Lung (tissue), 12 donors: ENCODE results near the gene ENO3. TPM values are rescaled to one million over a fixed set of nuclear protein-coding genes. Genes with fewer than 3 reads are reported as not detected.

Source experiments
- ATAC-seq: fragments of 200-7000 bp; cut with Tn5 transposase; one replicate; pipeline ENCODE4 v1.9.1; 2020; ENCODE audit warnings: moderate number of reproducible peaks; ENCODE audit not compliant: insufficient read depth, low FRiP score
- DNase-seq, 3 donors: peaks; one replicate each; pipeline ENCODE4 v3.0.0-alpha.2; 2013 to 2017
- H3K27ac ChIP-seq, 2 donors: one replicate each; pipeline ENCODE4 v1.5.1; 2013; ENCODE audit warnings: mild to moderate bottlenecking in 2 of 2, moderate library complexity in 2 of 2, control low read depth in 1 of 2, inconsistent platforms in 1 of 2, low read depth in 1 of 2, low read length in 1 of 2
- H3K27me3 ChIP-seq, 3 donors: one replicate each; pipeline ENCODE4 v1.5.1; 2013; ENCODE audit warnings: low read length in 2 of 3; ENCODE audit not compliant: control insufficient read depth in 3 of 3, insufficient read depth in 3 of 3
- H3K36me3 ChIP-seq, 4 donors: one replicate each; pipeline ENCODE4 v1.5.1; 2013; ENCODE audit warnings: low read length in 4 of 4, mild to moderate bottlenecking in 1 of 4, moderate library complexity in 1 of 4; ENCODE audit not compliant: control insufficient read depth in 4 of 4, insufficient read depth in 4 of 4
- H3K4me1 ChIP-seq, 5 donors: one replicate each; pipeline ENCODE4 v1.5.1; 2013; ENCODE audit warnings: low read length in 5 of 5, mild to moderate bottlenecking in 2 of 5, moderate library complexity in 1 of 5; ENCODE audit not compliant: control insufficient read depth in 5 of 5, insufficient read depth in 5 of 5
- H3K4me3 ChIP-seq: one replicate; pipeline ENCODE4 v1.5.1; 2013; ENCODE audit warnings: mild to moderate bottlenecking, control low read depth, moderate library complexity
- H3K9ac ChIP-seq, 2 donors: one replicate each; pipeline ENCODE4 v1.5.1; 2013; ENCODE audit warnings: low read length in 2 of 2, control low read depth in 1 of 2; ENCODE audit not compliant: insufficient read depth in 1 of 2
- H3K9me3 ChIP-seq, 4 donors: one replicate each; pipeline ENCODE4 v1.5.1; 2013; ENCODE audit warnings: low read length in 3 of 4, mild to moderate bottlenecking in 1 of 4, moderate library complexity in 1 of 4; ENCODE audit not compliant: control insufficient read depth in 4 of 4, insufficient read depth in 3 of 4
- WGBS, 2 donors: extraction: QIAGEN DNeasy Blood & Tissue Kit; methylation state at CpG; one replicate each; pipeline ENCODE4 v1.1.7; 2013; 5-methylcytosine and 5-hydroxymethylcytosine counted together
- polyA plus RNA-seq, 2 donors: library from polyadenylated mRNA; stranded (reverse); fragments of 200-250 nt; gene quantifications; one replicate each; pipeline ENCODE4 v1.2.1, GENCODE V29; 2013
- total RNA-seq, 2 donors: library from RNA; depleted of rRNA in 1 of 2; stranded (reverse); fragments of >200 nt in 1 of 2; gene quantifications; one replicate each; pipeline ENCODE4 v1.2.1, GENCODE V29; 2014 to 2021
- TF ChIP-seq, protein P1 (sequence below): IDR thresholded peaks from 2 replicates; pipeline ENCODE4 v1.5.1; 2012; ENCODE audit warnings: mild to moderate bottlenecking; ENCODE audit errors: control extremely low read depth, extremely low read depth
- donor health status: control.
- donor health status: control.
- donor health status: Bipolar disorder and iron deficiency.
- donor health status: healthy.
- donor health status: DM: yes; HTN: yes; CAD: no.

ENO3 gene
- total and polyA plus RNA-seq, 4 donors = 3.3 to 10.7 (median 8.3) TPM

DNA sequence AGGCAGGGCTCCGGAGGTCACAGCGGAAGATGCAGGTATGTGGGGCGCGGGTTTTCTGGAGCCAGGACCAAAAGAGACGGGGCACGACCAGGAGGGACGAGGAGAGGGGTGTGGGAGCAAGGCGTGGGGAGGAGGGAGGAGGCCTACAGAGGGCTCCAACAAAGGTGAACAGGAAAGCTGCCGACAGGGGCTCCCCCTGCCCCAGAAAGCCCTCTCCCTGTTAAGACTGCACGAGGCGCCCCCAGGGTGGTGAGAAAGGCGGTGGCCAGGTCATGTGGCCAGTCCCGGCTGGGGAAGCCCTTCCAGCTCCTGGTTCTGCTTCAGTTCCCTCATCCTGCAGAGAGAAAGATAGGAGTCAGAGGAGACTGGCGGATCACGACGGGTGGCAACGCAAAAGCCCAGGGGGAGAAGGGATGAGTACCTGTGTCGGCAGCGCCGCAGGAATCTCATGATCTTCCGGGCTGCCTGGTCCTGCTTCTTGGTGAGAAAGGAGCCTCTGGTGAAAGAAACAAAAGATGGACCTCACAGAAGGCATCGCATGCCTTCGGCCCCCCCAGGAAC, 17.6 kb downstream of the ENO3 start:
- WGBS, 2 donors = 38 to 58% methylated on average over 20 to 23 of the region's 23 CpGs
- Histone ChIP-seq H3K36me3 (peaks cover 4 to 33% (median 15%) of the 10 kb centered on the region in 4 donors), H3K9ac (peak overlapping the region; percentile 25 to 42), H3K9me3 (no peaks in the 10 kb centered on the region), H3K4me3 (peak overlapping the region; percentile 52), H3K27ac (peak overlapping the region; percentile 76 to 93), H3K4me1 (peaks cover 4 to 21% (median 10%) of the 10 kb centered on the region in 5 donors), H3K27me3 (no peaks in the 10 kb centered on the region)
- peak in 2 of 3 donors; percentile 18 to 24 for DNase-seq
- TF ChIP-seq, protein P1, sequence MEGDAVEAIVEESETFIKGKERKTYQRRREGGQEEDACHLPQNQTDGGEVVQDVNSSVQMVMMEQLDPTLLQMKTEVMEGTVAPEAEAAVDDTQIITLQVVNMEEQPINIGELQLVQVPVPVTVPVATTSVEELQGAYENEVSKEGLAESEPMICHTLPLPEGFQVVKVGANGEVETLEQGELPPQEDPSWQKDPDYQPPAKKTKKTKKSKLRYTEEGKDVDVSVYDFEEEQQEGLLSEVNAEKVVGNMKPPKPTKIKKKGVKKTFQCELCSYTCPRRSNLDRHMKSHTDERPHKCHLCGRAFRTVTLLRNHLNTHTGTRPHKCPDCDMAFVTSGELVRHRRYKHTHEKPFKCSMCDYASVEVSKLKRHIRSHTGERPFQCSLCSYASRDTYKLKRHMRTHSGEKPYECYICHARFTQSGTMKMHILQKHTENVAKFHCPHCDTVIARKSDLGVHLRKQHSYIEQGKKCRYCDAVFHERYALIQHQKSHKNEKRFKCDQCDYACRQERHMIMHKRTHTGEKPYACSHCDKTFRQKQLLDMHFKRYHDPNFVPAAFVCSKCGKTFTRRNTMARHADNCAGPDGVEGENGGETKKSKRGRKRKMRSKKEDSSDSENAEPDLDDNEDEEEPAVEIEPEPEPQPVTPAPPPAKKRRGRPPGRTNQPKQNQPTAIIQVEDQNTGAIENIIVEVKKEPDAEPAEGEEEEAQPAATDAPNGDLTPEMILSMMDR = no peak
- no peak for ATAC-seq

- H3K9me3 ChIP-seq = no peaks in the 10 kb centered on the region
- ATAC-seq (no peak), DNase-seq (no peak)
- H3K27ac ChIP-seq = peak overlapping the region; percentile 76 to 93
- peaks cover 4 to 36% (median 16%) of the 10 kb centered on the region in 4 donors for H3K36me3 ChIP-seq
- H3K27me3 ChIP-seq = no peaks in the 10 kb centered on the region
- 78 to 80% methylated on average over 15 of the region's 15 CpGs for WGBS, 2 donors
- no peak overlapping the region for H3K9ac ChIP-seq
- no peak overlapping the region for H3K4me3 ChIP-seq
- H3K4me1 ChIP-seq = peaks cover 4 to 21% (median 11%) of the 10 kb centered on the region in 5 donors
- TF ChIP-seq, protein P1 = no peak
These were observed 18.2 kb downstream of the ENO3 start for GRCh38 chr17:4969047-4969550.

DNA sequence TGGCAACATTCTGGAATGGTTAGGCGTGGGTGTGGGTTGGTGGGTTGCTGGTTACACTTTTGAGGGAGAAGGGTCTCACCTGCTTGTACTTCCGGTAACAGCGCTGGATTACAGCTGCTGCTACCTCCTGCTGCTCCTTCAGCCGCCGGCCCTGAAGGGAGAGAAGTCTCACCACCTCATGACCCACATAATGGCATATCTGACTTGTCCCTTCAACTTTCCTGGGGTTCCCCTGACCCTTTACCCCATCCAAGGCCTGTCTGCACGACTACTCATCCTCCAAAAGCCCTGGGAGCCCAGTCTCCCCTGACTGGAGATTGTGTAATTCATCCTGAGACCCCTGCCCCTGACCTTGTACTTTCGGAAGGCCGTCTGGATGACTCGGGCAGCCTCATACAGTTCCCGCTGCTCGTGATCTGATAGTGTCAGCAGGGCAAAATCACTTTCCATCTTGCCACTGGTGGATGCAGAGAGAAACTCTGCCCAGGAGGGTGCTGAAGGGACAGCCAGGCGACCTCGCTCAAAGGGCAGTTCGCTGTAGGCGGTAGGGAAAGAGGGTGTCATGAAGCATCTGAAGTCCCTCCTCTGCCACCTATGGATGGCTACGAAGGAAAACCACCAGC, 18.7 kb downstream of the ENO3 start:
- no peaks in the 10 kb centered on the region for H3K27me3 ChIP-seq
- peaks cover 4 to 38% (median 17%) of the 10 kb centered on the region in 4 donors for H3K36me3 ChIP-seq
- peak in 1 of 3 donors; percentile 9 for DNase-seq
- ATAC-seq = no peak
- peaks cover 4 to 21% (median 11%) of the 10 kb centered on the region in 5 donors for H3K4me1 ChIP-seq
- TF ChIP-seq, protein P1 = no peak
- peak overlapping the region; percentile 39 to 76 for H3K27ac ChIP-seq
- H3K4me3 ChIP-seq = no peak overlapping the region
- H3K9me3 ChIP-seq = no peaks in the 10 kb centered on the region
- 84 to 89% methylated on average over 16 of the region's 16 CpGs for WGBS, 2 donors
- H3K9ac ChIP-seq = no peak overlapping the region
